Measurements from ENCODE around the gene MARCHF4. TPM values are rescaled to one million over a fixed set of nuclear protein-coding genes. Genes with fewer than 3 reads are reported as not detected.

Gene MARCHF4
- total RNA-seq, 1 experiment from 2014 or later, result 0.26 TPM

DNA sequence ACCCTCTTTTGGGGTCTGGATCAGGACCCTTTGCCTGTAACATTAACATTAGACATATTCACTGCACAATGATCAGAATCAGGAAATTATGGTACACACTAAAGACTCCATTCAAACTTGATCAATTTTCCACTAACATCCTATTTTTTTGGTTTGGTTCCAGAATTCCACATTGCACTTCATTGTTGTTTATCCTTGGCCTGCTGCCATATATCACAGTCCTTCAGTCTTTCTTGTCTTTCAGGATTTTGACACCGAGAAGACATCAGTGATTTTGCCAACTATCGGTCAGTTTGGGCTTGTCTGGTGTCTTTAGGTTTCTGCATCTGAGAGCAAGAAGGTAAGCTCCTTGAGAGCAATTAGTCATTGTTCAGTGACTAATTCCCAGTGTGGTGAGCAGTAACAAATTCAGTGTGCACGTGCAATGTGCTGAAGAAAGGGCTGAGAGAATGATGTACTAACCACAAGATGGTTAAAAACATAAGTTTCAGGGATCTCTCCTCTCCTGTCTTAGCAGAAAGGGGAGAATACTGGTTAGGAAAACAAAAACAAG is 23.5 kb downstream of the MARCHF4 start:
- H3K18ac ChIP-seq (ENCODE audit: insufficient read length, low read depth, low read length), result no peak overlapping the region
- no peaks in the 10 kb centered on the region for H4K20me1 ChIP-seq (ENCODE audit: control insufficient read depth, insufficient read depth, insufficient read length)
- H3K9ac ChIP-seq (ENCODE audit: extremely low read depth, insufficient read length, low read length), result no peak overlapping the region
- H3K56ac ChIP-seq (ENCODE audit: insufficient read length, low read depth, low read length), result no peak overlapping the region
- H2BK15ac ChIP-seq (ENCODE audit: low read depth, low read length), result no peak overlapping the region
- WGBS (ENCODE audit: extremely low coverage, insufficient read length, low lambda C conversion rate), result no CpG with 5 or more reads among the region's 3 CpGs
- H3K36me3 Mint-ChIP-seq (ENCODE audit: insufficient read depth in 1 of 3, low read depth in 3 of 3), result no peaks in the 10 kb centered on the region; a peak in 1 of 7 replicates
- no peak overlapping the region for H2AFZ ChIP-seq (ENCODE audit: low read length)
- H3K4me2 ChIP-seq (ENCODE audit: insufficient read depth, insufficient read length, low read length), result no peak overlapping the region
- H3K9me3 Mint-ChIP-seq, result no peaks in the 10 kb centered on the region
- H4K5ac ChIP-seq (ENCODE audit: insufficient read length, low read depth, low read length), result no peak overlapping the region
- H2BK20ac ChIP-seq (ENCODE audit: low read depth, low read length, poor library complexity, severe bottlenecking), result no peak overlapping the region
- no peak overlapping the region for H3K23ac ChIP-seq (ENCODE audit: insufficient read length, low read depth, low read length)
- no peaks in the 10 kb centered on the region for H3K27me3 ChIP-seq (ENCODE audit: insufficient read depth, low read length)
- no peak overlapping the region for H2BK5ac ChIP-seq (ENCODE audit: insufficient read length, low read length)
- H3K79me2 ChIP-seq (ENCODE audit: insufficient read depth, low read length), result no peaks in the 10 kb centered on the region
- no peak overlapping the region for H3T11ph ChIP-seq (ENCODE audit: low read length)
- TF ChIP-seq CTCF (conservative IDR thresholded peaks at IDR 0.05), result no peak
- DNase-seq, result no peak
- no peak overlapping the region for H4K91ac ChIP-seq (ENCODE audit: insufficient read length, low read depth, low read length)
- H3K4me1 ChIP-seq (ENCODE audit: insufficient read depth, low read length), result peaks cover 17% of the 10 kb centered on the region
- peaks cover 5% of the 10 kb centered on the region for H3K27me3 Mint-ChIP-seq (ENCODE audit: low read depth)
- H3K4ac ChIP-seq (ENCODE audit: low read depth, low read length), result no peak overlapping the region
- H2AK5ac ChIP-seq (ENCODE audit: insufficient read length, low read length), result no peak overlapping the region
- no peak overlapping the region for H2BK12ac ChIP-seq (ENCODE audit: insufficient read length, low read depth, low read length)
- H3K27ac ChIP-seq (ENCODE audit: insufficient read length, low read depth, low read length), result no peak overlapping the region
- no peak overlapping the region for H2BK120ac ChIP-seq (ENCODE audit: low read depth, low read length, poor library complexity, severe bottlenecking)
- no peaks in the 10 kb centered on the region for H3K79me1 ChIP-seq (ENCODE audit: insufficient read depth, low read depth, low read length, poor library complexity, severe bottlenecking)
- peaks cover 52 to 61% of the 10 kb centered on the region in 2 experiments for H3K4me1 Mint-ChIP-seq
- H3K14ac ChIP-seq (ENCODE audit: insufficient read depth, low read length), result no peak overlapping the region
- H3K4me3 Mint-ChIP-seq, result no peak overlapping the region
- H3K23me2 ChIP-seq (ENCODE audit: insufficient read length, low read depth, low read length, poor library complexity, severe bottlenecking), result no peaks in the 10 kb centered on the region
- H3K9me3 ChIP-seq (ENCODE audit: control insufficient read depth, low read depth, low read length), result no peaks in the 10 kb centered on the region
- no peak overlapping the region for H4K8ac ChIP-seq (replicated peaks; ENCODE audit: insufficient read length, low read depth, low read length)
- H3K27ac Mint-ChIP-seq, result no peak overlapping the region
